NCI-H2227 (cell line): ENCODE measurements around the gene CFAP57.

Source experiments
- DNase-seq: peaks from one replicate; lab custom pipeline; 2025; ENCODE audit not compliant: unreplicated experiment; lab: John Stamatoyannopoulos, UW

Gene CFAP57

DNA sequence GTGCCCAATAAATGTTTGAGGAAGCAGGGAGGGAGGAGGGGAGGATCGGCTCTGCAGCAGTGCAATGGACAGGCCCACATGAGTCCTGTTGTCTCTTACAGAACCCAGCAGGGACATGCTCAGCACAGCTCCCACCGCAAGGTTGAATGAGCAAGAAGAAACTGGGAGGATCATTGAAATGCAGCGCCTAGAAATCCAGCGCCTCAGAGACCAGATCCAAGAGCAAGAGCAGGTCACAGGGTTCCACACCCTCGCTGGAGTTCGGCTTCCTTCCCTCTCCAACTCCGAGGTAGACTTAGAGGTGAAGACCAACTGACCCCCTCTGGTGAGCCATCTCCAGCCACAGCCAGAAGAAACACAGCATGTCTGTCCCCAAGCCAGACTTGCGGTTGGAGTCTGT lies 81.7 kb downstream of the CFAP57 start:
- DNase-seq: no peak

- no peak for DNase-seq
Observed at GRCh38 chr1:43255438-43256210, 83.5 kb downstream of the CFAP57 start.

- no peak for DNase-seq
Observed at GRCh38 chr1:43256675-43257570, 84.8 kb downstream of the CFAP57 start.

GRCh38 chr1:43258370-43258769 lies 86.2 kb downstream of the CFAP57 start:
- no peak for DNase-seq

- DNase-seq: no peak
Observed at GRCh38 chr1:43265431-43265830, 93.3 kb downstream of the CFAP57 start.

DNA sequence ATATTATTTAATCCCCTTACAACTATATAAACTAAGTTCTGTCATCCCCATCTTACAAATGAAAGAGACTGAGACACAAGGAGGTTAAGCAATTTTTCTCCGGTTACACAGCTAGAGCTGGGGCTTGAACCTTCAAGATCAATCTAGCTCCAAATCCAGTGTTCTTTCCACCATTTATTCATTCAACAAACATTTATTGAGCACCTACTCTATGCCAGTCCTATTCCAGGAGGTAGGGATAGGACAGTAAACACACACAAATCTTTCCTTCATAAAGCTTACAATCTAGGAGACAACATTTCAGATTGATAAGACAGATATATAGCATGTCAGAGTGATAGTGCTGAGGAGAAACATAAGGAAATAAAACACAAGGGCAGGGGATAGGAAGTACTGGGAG lies 94.8 kb downstream of the CFAP57 start:
- DNase-seq: no peak

DNA sequence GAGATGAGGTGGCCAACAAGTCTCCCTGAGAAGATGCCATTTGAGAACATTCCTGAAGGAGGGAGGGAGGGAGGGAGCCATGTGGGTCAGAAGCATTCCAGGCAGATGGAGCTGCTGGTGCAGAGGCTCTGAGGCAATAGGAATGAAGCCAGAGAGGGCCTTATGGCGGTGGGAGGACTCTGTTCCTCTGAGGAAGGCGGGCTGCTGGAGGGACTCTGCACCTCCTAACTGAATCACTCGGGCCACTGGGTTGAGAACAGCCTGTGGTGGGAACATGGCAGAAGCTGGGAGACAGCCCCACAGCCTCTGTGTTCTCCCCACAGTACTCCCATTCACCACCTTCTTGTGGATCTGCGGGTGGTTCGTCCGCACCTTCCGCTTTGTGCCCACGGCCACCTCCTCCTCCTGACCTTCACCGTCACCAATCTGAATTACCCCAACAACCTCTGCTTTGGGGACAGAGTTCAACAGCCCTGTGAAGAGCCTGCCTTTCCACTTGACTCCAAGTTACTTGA lies 95.2 kb downstream of the CFAP57 start:
- no peak for DNase-seq

DNA sequence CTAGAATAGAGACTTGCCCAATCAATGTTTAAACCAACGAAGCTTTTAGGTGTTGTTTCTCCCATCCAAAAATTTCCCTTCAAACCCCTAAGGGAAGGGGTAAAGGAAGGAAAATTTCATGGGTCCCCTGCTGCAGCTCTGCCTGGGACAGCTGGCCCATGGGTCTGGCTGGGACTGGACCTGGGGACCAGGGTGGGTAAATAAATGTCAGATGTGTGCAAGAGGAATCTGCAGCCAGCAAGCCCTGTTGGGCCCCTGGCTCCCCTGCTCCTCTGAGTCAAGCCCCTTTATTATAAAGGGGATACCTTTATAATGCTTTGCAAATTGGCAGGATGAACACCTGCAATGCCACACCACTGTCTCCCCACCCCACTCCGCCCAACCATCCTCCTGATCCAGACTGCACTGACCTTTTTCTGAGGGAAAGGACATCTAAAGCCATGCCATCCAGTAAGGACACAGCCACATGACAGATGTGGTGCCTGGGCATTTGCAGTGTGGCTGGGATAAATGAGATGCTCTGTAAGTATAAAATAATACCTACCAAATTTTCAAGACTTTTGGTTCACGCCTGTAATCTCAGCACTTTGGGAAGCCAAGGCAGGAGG lies 95.8 kb downstream of the CFAP57 start:
- DNase-seq: no peak

GRCh38 chr1:43269627-43270375 lies 97.7 kb downstream of the CFAP57 start, which contains the start of gene TMEM125:
TSS of gene TMEM125 (plus strand) at chr1:43269983. CDS start at chr1:43272723, 2,740 bp downstream.
- no peak for DNase-seq

DNA sequence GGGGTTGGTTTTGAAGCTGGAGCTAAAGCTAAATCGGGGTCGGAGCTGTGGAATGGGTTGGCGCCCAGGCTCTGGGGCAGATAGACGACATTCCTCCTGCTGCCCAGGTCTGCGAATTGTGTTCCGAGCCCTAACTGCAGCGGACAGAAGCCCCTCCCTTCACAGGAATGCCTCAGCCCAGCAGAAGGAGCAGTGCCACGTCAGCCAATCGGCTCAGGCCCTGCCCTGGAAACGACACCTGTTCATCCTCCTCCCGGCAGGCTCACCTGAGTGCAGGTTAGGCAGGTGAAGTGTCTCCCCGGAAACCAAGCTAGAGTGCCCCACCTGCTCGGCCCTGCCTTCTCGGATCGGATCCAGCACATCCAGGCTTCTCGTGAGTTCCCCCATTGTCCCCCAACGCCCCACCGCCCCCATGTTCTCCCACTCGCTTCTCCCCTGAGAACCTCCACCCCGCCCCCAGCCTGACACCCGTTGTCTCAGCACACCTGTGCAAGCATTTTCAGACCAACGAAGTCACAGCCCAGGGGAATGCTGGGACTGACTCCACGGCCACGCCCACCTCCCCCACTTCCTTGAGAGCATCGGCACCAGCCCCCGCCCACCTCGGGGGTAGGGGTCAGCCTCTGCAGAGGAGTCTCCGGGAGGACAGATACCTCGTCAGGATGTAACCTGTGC lies 98.4 kb downstream of the CFAP57 start:
- no peak for DNase-seq

- DNase-seq: no peak
Observed at GRCh38 chr1:43271186-43272118, 99.3 kb downstream of the CFAP57 start.

- no peak for DNase-seq
Observed at GRCh38 chr1:43272161-43272560, 100.0 kb downstream of the CFAP57 start.

- DNase-seq: no peak
Observed at GRCh38 chr1:43272576-43273571, 100.7 kb downstream of the CFAP57 start.

GRCh38 chr1:43273708-43274107 lies 101.6 kb downstream of the CFAP57 start:
- DNase-seq: no peak

DNA sequence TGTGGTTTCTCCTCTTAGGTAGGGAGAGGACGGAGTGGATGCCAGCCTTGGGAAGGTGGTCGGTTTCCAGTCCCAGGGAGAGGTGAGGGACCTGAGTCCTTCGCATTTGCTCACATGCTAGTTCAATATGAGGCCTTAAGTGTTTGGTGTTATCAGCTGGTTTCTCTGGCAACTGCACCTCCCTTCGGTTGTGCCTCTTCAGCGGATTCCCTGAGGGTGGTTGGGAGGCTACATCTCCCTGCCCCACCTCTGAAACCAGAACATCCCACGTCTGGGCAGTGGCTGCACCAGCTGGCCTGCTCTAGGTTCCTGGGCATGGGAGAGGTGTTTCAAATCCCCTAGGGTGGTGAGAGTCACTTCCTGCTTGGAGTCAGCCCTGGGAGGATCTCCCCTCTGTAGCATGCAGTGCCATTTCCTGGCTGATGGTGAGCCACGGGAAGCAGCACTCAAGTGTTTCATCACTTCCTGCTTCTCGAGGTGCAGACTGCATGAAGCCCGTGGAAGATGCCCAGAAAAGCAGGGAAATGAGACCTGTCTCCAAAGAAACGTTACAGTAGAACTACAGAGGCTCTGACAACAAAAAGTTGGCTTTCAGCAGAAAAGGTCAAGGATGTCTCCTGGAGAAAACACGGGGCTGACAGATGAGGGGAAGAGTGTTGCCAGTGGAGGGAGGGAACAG lies 102.1 kb downstream of the CFAP57 start:
- DNase-seq: no peak

DNA sequence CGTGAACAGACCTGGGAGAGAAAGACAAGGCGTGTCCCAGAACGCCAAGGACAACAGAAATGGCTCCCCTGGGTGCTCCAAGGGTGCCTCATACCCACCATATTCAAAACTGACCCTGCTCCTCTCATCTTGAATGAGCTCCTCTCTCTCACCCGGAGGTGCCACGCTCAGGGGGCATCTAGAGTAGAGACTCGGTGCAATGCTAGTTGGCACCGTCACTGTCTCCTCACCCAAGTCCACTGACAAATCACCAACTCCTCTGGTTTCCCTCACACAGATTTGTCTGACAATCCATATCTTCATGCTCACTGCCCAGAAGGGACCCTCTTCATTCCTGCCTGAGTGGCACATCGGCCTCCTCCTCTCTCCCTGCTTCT lies 102.7 kb downstream of the CFAP57 start:
- DNase-seq: no peak
